Measurements from ENCODE around the gene SEPTIN5. TPM values are rescaled to one million over a fixed set of nuclear protein-coding genes. Genes with fewer than 3 reads are reported as not detected.

The SEPTIN5 gene
- total RNA-seq, 2 experiments from 2014 or later, result not detected

DNA sequence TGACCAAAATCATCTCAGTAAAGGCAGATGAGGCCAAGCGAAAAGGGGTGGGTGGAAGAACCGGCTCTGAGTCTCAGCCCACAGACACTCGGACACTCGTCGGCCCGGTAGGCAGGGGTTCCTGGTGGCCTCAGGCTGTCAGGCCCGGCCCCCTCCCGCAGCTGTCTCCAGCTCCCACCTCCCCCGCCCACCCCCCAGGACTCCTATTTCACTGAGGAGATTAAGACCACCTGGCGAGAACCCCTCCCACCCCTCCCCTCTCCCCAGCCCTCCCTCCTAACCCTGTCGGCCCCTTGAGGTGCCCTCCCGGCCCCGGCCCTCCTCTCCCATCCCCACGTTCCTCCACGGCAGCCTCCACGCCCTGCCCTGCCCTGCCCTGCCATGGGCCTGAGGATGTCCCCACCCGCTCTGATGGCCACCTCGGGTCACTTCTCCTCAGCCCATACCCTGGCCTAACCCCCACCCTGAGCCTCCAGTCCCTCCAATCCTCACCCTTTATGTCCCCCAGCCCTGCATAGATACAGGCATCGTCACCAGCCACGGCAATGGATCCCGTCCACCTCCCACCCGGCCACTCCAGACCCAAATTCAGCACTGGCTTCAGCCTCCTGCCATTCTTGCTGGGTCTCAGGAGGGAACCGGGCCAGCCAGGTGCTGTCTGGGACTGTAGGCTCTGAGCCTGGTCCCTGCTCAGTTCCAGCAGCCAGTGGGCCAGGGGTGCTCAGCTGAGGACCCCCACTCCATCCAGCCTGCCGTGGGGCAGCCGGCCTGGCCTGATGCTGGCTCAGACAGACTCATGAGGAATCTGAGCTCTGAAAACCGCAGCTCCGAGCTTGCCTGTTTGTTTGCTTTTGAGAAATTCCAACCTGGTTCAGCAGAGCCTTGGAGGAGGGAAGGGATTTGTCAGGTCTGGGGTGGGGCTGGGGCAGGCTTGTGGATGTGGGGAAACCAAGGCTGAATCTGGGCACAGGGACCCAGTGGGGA is 36.5 kb downstream of the SEPTIN5 start:
- Histone ChIP-seq H3K9me2 (ENCODE audit: insufficient read depth, low read length) (no peaks in the 10 kb centered on the region), H3K4me2 (ENCODE audit: low read length) (no peak overlapping the region), H3K4me3 (ENCODE audit: low read depth, low read length, poor library complexity, severe bottlenecking) (no peak overlapping the region), H4K20me1 (ENCODE audit: insufficient read depth, low read length) (no peaks in the 10 kb centered on the region), H3K4me1 (ENCODE audit: insufficient read depth, low read length, poor library complexity, severe bottlenecking) (peaks cover under 1% of the 10 kb centered on the region), H3K27ac (ENCODE audit: low read depth, low read length, poor library complexity, severe bottlenecking) (no peak overlapping the region), H3K79me2 (ENCODE audit: insufficient read depth, low read depth, low read length) (no peaks in the 10 kb centered on the region), H2AFZ (ENCODE audit: low read length) (no peak overlapping the region), H3K36me3 (ENCODE audit: insufficient read depth, low read length) (no peaks in the 10 kb centered on the region), H3K9me3 (ENCODE audit: low read length) (no peaks in the 10 kb centered on the region)
- POLR2A ChIA-PET, result interaction anchor here (2.3 kb wide), 1 partner anchor 22 kb away, joined by 5 read pairs; no protein-coding TSS in a partner anchor
- intact Hi-C loops (cut with micrococcal nuclease; ENCODE audit: unreplicated experiment), result no loop called here
- no peak for TF ChIP-seq EZH2phosphoT487 (IDR thresholded peaks at IDR 0.05; ENCODE audit: borderline replicate concordance, low read depth, low read length)
- TF ChIP-seq CTCF (conservative IDR thresholded peaks at IDR 0.05; ENCODE audit: low read length), result no peak
- no TSS peak for BruUV-seq (replicated peaks)
- CTCF ChIA-PET (ENCODE audit: unreplicated experiment), result interaction anchor here (0.5 kb wide), 1 partner anchor 829 kb away, joined by 3 read pairs; no protein-coding TSS in a partner anchor
- no peak for DNase-seq (ENCODE audit: low spot score)

GRCh38 chr22:19751497-19752245 is 37.4 kb downstream of the SEPTIN5 start:
- no peaks in the 10 kb centered on the region for H4K20me1 ChIP-seq (ENCODE audit: insufficient read depth, low read length)
- CTCF ChIA-PET (ENCODE audit: unreplicated experiment), result no interaction called here
- intact Hi-C loops (cut with micrococcal nuclease; ENCODE audit: unreplicated experiment), result no loop called here
- POLR2A ChIA-PET, result no interaction called here
- BruUV-seq (replicated peaks), result no TSS peak
- H3K9me3 ChIP-seq (ENCODE audit: low read length), result no peaks in the 10 kb centered on the region
- no peaks in the 10 kb centered on the region for H3K9me2 ChIP-seq (ENCODE audit: insufficient read depth, low read length)
- H2AFZ ChIP-seq (ENCODE audit: low read length), result no peak overlapping the region
- no peaks in the 10 kb centered on the region for H3K79me2 ChIP-seq (ENCODE audit: insufficient read depth, low read depth, low read length)
- H3K27ac ChIP-seq (ENCODE audit: low read depth, low read length, poor library complexity, severe bottlenecking), result no peak overlapping the region
- no peaks in the 10 kb centered on the region for H3K36me3 ChIP-seq (ENCODE audit: insufficient read depth, low read length)
- H3K4me1 ChIP-seq (ENCODE audit: insufficient read depth, low read length, poor library complexity, severe bottlenecking), result peaks cover 10% of the 10 kb centered on the region
- H3K4me2 ChIP-seq (ENCODE audit: low read length), result no peak overlapping the region
- TF ChIP-seq CTCF (conservative IDR thresholded peaks at IDR 0.05; ENCODE audit: low read length), result no peak
- TF ChIP-seq EZH2phosphoT487 (IDR thresholded peaks at IDR 0.05; ENCODE audit: borderline replicate concordance, low read depth, low read length), result no peak
- DNase-seq (ENCODE audit: low spot score), result no peak
- no peak overlapping the region for H3K4me3 ChIP-seq (ENCODE audit: low read depth, low read length, poor library complexity, severe bottlenecking)
